Psoas muscle (tissue), 8 donors: Measurements from ENCODE around the gene DTNB. TPM values are rescaled to one million over a fixed set of nuclear protein-coding genes. Genes with fewer than 3 reads are reported as not detected.

Experiments
- ATAC-seq, 4 donors: fragments of 200-7000 bp; cut with Tn5 transposase; one replicate each; pipeline ENCODE4 v1.9.1; 2020; ENCODE audit warnings: moderate library complexity in 3 of 4, mild to moderate bottlenecking in 2 of 4
- DNase-seq, 2 donors: peaks; one replicate each; pipeline ENCODE4 v3.0.0-alpha.2; 2020
- H3K27ac ChIP-seq: fragments of 200-600 bp; one replicate; pipeline ENCODE4 v1.8.0; 2022
- H3K27me3 ChIP-seq, 3 donors: fragments of 200-600 bp in 1 of 3; one replicate each; pipeline versions ENCODE4 v1.6.1 to v1.8.0; 2013 to 2022; ENCODE audit warnings: low read length in 2 of 3, mild to moderate bottlenecking in 2 of 3, moderate library complexity in 1 of 3; ENCODE audit not compliant: insufficient read depth in 3 of 3
- H3K36me3 ChIP-seq, 2 donors: fragments of 200-600 bp in 1 of 2; one replicate each; pipeline versions ENCODE4 v1.6.1 to v1.8.0; 2013 to 2022; ENCODE audit warnings: low read depth in 1 of 2, mild to moderate bottlenecking in 1 of 2, moderate library complexity in 1 of 2; ENCODE audit not compliant: insufficient read depth in 1 of 2
- H3K4me1 ChIP-seq: fragments of 200-600 bp; one replicate; pipeline ENCODE4 v1.8.0; 2022
- H3K4me3 ChIP-seq: fragments of 200-600 bp; one replicate; pipeline ENCODE4 v1.8.0; 2022; ENCODE audit warnings: mild to moderate bottlenecking
- H3K9me3 ChIP-seq: fragments of 200-600 bp; one replicate; pipeline ENCODE4 v1.8.0; 2022
- WGBS, 3 donors: extraction: QIAGEN DNeasy Blood & Tissue Kit; methylation state at CpG; one replicate each; pipeline versions ENCODE4 v1.1.6 to v1.1.7; 2013; 5-methylcytosine and 5-hydroxymethylcytosine counted together
- intact Hi-C, 2 donors: fragments of 100-400 bp; cut with DNase I; formaldehyde crosslinking; loops; one replicate each; pipeline versions ENCODE4 v1.11.0 to v1.14.2; 2022
- polyA plus RNA-seq, 3 donors: library from polyadenylated mRNA; stranded (reverse); fragments of 200-250 nt; gene quantifications; one replicate each; pipeline ENCODE4 v1.2.3, GENCODE V29; 2013
- total RNA-seq, 4 donors: library from RNA; stranded (reverse); fragmentation: NEBNext Ultra II Directional in 2 of 4; extraction: Animal tissue kit (Norgen Biotek cat#: 25700) in 2 of 4; gene quantifications; one replicate each; pipeline versions ENCODE4 v1.2.1 to v1.2.4, GENCODE V29; 2021 to 2023
- TF ChIP-seq, protein P1 (sequence below): fragments of 200-600 bp; IDR thresholded peaks from one replicate; pipeline ENCODE4 v1.8.0; 2022; ENCODE audit warnings: antibody characterized with exemption
- donor health status: healthy with polysubstance abuse.
- donor health status: DM: no; HTN: no; CAD: no; lungs with moderate emphysema.
- donor health status: Bipolar disorder and iron deficiency.
- donor health status: healthy.
- donor health status: DM: yes; HTN: yes; CAD: no.
- donor health status: DM: no; HTN: no; CAD: no.
- donor health status: DM: no; HTN: no; CAD: no.
- donor health status: DM: yes; HTN: yes; CAD: no.

The DTNB gene
- total and polyA plus RNA-seq, 7 donors: 2.3 to 6.3 (median 4.2) TPM

DNA sequence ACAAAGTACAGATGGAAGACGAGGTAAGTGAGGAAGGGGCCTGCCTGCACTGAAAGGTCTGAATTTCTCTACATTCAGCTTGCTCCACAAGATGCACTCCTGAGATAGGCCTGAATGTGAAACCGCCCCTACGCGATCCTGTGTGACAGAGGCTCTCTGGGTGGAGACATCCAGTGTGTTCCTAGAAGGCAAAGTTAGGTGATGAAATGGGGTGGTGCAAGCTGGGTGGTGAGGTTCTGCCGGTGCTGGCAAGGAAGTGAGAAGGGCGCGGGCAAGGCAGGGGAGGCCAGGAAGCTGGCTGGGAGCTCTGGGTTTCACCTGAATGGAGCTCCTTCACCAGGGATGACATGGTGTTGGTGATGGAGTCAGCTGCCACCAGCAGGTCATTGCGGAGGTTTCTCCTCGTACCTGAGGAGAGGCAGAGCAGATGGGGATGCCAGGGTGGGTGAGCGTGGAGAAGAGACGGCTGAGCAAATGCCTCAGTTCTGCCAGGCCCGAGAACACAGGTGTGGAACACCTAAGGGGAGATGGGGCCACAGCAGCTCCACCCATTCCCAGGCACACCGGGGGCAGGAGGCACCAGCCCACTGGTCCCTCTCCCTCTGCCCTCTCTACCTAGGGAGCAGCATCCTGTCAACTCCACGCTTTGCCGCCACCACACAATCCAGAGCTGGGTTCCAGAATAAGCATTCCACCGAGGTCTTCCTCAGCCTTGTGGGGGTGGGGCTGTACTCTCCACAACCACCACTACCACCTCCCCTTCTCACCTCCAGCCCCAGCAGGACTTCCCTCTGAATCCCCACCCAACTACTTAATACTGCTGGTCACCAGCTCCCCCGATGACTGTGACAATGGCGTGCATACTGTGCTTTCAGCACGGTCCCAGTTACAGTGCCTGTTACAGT lies 286.2 kb downstream of the DTNB start:
- 88 to 91% (median 90%) methylated on average over 19 of the region's 19 CpGs for WGBS, 3 donors
- H3K4me3 ChIP-seq: no peak overlapping the region
- TF ChIP-seq, protein P1, sequence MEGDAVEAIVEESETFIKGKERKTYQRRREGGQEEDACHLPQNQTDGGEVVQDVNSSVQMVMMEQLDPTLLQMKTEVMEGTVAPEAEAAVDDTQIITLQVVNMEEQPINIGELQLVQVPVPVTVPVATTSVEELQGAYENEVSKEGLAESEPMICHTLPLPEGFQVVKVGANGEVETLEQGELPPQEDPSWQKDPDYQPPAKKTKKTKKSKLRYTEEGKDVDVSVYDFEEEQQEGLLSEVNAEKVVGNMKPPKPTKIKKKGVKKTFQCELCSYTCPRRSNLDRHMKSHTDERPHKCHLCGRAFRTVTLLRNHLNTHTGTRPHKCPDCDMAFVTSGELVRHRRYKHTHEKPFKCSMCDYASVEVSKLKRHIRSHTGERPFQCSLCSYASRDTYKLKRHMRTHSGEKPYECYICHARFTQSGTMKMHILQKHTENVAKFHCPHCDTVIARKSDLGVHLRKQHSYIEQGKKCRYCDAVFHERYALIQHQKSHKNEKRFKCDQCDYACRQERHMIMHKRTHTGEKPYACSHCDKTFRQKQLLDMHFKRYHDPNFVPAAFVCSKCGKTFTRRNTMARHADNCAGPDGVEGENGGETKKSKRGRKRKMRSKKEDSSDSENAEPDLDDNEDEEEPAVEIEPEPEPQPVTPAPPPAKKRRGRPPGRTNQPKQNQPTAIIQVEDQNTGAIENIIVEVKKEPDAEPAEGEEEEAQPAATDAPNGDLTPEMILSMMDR: no peak
- no peak for DNase-seq
- no peaks in the 10 kb centered on the region for H3K36me3 ChIP-seq
- no peaks in the 10 kb centered on the region for H3K4me1 ChIP-seq
- no peaks in the 10 kb centered on the region for H3K27me3 ChIP-seq
- no peak for ATAC-seq
- intact Hi-C loops: no loop called here
- H3K9me3 ChIP-seq: no peaks in the 10 kb centered on the region
- no peak overlapping the region for H3K27ac ChIP-seq

DNA sequence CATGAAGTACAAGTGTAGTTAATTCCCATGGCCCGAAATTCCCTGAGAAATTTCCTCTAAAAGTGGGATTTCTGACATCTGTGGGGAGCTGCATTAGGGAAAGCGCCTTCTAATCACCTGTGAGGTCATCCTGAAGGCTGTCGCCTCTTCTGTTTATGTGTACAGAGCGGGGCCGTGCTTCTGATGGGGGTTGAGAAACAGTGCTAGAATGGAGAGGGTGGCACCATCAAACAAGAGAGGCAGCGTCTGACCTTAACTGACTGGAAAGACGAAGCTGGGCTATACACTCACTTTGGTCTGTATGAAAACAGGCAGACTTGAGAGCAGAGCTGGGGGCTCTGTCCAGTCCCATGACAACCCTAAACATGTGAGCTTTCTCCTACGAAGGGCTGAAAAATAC lies 287.5 kb downstream of the DTNB start:
- no peaks in the 10 kb centered on the region for H3K27me3 ChIP-seq
- TF ChIP-seq, protein P1: no peak
- H3K4me3 ChIP-seq: no peak overlapping the region
- DNase-seq (no peak), ATAC-seq (no peak)
- H3K9me3 ChIP-seq: no peaks in the 10 kb centered on the region
- peaks cover 6% of the 10 kb centered on the region for H3K4me1 ChIP-seq
- intact Hi-C loops: no loop called here
- 81 to 97% (median 95%) methylated on average over 8 of the region's 8 CpGs for WGBS, 3 donors
- no peaks in the 10 kb centered on the region for H3K36me3 ChIP-seq
- H3K27ac ChIP-seq: no peak overlapping the region

DNA sequence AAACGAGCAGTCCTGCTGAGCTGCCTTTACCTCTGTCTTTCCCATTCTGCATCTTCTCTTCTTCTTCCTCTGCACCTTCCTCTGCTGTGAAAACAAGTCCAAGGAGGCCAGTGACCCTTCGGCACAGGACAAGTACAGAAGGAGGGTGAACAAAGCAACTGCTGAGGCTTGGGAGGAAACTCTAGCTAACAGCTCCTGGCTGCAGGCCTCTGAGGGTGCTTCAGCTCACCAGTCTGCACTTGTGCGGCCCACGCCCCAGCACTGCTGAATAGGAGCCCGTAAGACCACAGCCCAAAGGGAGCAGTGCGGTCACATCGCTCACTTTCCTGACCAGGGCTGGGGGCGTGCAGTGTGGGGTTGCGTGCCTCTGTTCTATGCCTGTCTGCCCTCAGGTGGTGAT lies 289.6 kb downstream of the DTNB start:
- no peak for DNase-seq
- H3K4me1 ChIP-seq: peaks cover 15% of the 10 kb centered on the region
- intact Hi-C loops: no loop called here
- no peaks in the 10 kb centered on the region for H3K9me3 ChIP-seq
- TF ChIP-seq, protein P1: no peak
- H3K4me3 ChIP-seq: no peak overlapping the region
- ATAC-seq: no peak
- H3K36me3 ChIP-seq: no peaks in the 10 kb centered on the region
- H3K27me3 ChIP-seq: no peaks in the 10 kb centered on the region
- WGBS, 3 donors: 92 to 97% (median 95%) methylated on average over 9 of the region's 9 CpGs
- no peak overlapping the region for H3K27ac ChIP-seq

DNA sequence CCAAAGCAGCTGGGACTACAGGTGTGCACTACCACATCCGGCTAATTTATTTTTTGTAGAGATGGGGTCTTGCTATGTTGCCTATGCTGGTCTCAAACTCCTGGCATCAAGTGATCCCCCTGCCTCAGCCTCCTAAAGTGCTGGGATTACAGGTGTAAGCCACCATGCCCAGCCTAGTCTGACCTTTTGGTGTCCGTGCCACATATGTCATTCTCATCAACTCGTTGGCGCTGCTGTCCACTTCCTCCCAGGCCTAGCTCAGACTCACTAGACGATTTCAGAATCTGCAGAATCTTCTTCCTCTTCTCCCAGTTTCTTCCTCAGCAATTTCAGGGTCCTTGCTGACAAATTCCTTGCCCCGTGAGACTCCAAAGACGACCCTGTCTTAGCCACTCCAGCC lies 291.9 kb downstream of the DTNB start:
- intact Hi-C loops: no loop called here
- no peak overlapping the region for H3K4me3 ChIP-seq
- TF ChIP-seq, protein P1: no peak
- no peaks in the 10 kb centered on the region for H3K36me3 ChIP-seq
- H3K27ac ChIP-seq: peak overlapping the region; percentile 46
- no peaks in the 10 kb centered on the region for H3K27me3 ChIP-seq
- peaks cover 27% of the 10 kb centered on the region for H3K4me1 ChIP-seq
- DNase-seq (no peak), ATAC-seq (no peak)
- no peaks in the 10 kb centered on the region for H3K9me3 ChIP-seq
- WGBS, 3 donors: 66 to 67% (median 66%) methylated on average over 7 of the region's 7 CpGs
